Measurements from ENCODE around the gene ANKRD16. TPM values are rescaled to one million over a fixed set of nuclear protein-coding genes. Genes with fewer than 3 reads are reported as not detected.
"Not testable (repeated sequence)": the region's sequence is repeated elsewhere in the genome, so short reads cannot be mapped to it uniquely, and the experiment has no call there.

The ANKRD16 gene
- total RNA-seq, 1 donor from 2014 or later = 8.2 TPM

DNA sequence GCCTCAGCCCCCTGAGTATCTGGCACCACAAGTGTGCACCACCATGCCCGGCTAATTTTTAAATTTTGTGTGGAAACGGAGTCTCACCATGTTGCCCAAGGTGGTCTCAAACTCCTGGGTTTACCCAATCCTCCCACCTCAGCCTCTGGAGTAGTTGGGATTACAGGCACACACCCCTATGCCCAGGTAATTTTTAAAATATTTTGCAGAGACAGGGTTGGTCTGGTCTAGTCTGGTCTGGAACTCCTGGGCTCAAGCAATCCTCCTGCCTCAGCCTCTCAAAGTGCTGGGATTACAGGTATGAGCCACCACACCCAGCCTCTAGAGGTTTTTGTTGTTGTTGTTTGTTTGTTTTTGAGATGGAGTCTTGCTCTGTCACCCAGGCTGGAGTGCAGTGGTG lies 53.5 kb downstream of the ANKRD16 start:
- not testable (repeated sequence) for DNase-seq (ENCODE audit: low read depth)

DNA sequence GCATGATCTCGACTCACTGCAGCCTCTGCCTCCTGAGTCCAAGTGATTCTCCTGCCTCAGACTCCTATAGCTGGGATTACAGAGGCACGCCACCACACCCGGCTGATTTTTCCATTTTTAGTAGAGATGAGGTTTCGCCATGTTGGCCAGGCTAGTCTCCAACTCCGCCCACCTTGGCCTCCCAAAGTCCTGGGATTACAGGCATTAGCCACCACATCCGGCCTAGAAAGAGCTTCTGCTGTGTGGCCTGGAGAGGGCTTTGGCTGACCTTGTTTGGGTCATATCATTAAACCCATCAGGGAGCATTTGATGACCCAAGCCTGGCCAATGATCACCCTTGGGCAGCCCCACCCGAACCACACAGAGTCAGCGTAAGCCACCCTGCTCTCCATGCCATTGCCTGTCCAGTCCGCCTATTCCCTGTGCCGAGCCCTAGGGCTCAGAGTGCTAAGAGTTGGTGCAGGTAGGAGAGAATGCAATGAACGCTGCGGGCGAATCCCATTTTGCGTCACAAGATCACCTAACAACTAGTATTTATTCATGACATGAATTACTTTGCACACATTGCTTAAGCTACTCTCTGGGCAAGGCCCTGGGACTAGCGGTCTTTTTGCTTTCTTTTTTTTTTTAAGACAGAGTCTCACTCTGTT lies 54.1 kb downstream of the ANKRD16 start:
- DNase-seq (ENCODE audit: low read depth) = no peak

DNA sequence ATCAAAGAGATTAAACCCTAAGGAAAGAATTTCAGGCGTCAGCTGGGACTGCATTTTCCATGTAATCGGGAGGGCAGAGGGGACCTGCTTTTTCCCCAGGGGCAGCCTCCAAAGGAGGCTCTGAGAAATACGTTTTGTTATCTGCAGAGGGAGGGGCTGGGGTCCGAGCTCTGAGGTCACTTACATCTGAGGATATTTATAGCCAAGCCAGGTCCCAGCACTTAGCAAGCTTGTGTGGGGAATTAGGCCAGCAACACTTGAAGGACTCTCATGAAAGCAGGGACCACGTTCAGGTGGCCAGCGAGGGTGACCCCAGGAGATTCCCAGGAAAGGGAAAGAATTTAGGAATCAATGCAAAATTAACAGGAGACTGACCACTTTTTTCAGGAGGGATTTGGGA lies 55.9 kb downstream of the ANKRD16 start:
- DNase-seq (ENCODE audit: low read depth) = no peak

DNA sequence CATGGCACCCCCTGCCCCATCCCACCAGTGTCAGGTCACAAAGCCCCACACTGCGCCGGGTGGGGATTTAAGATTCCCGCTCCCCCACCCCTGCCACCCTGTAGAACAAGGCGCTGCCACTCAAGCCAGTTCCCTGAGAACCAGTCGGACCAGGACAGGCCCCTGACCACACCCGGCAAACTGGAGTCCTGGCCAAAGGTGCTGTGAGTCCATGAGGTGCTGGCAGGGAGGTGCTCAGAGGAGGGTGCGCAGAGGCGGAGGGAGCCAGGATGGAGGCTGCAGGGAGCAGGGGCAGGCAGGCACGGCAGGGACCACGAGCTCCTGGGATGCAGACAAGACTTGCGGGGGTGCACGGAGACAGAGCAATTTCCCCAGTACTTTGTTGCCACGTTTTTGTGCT lies 56.7 kb downstream of the ANKRD16 start:
- DNase-seq (ENCODE audit: low read depth) = no peak

DNA sequence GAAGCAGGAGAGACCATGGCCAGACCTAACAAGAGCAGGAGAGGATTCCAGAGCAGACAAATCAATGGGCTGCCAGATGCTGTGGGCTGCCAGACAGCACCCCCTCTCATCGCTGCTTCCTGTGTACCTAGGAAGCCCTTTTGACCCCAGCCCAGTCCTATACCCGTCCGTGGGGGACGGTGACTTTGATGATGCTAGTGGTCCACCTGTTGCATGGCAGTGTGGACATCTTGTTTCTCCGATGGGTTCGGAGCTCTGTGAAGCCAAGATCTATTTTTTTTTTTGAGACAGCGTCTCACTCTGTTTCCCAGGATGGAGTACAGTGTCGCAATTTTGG lies 58.3 kb downstream of the ANKRD16 start:
- no peak for DNase-seq (ENCODE audit: low read depth)

DNA sequence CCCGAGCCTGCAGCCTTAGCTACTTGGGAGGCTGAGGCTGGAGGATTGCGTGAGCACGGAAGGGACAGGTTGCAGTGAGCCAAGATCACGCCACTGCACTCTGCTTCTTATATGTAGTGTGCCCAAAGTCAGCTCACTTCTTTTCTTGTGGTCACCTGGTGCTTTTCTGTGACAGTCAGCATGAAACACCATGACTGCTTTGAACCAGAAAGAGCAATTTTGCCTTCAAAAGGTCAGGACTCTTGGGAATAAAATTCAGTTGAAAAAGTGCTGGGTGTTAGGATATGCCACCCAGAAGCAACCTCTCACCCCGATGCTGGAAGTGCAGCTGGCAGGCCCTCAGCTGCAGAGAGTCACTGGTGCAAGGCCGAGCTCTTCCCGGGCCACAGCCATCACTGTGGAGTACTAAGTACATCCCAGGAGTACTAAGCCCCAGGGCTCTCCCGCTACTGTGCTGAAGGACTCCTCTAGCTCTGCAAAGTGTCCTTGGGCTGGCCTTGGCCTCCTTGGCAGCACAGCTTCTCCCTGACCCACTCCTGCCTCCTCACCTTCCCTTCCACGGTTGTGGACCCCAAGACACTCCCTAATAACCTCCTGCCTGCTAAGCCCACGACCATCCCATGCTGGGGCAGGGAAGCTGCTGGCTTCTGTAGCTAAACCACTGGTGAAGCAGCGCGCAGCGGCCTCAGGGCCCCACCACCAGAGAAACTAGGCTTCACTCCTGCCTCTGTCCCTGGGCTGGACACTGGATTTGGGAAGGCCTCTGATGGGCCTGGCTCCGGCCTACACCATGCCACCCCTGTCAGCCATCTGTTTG lies 58.9 kb downstream of the ANKRD16 start:
- DNase-seq (ENCODE audit: low read depth) = no peak

DNA sequence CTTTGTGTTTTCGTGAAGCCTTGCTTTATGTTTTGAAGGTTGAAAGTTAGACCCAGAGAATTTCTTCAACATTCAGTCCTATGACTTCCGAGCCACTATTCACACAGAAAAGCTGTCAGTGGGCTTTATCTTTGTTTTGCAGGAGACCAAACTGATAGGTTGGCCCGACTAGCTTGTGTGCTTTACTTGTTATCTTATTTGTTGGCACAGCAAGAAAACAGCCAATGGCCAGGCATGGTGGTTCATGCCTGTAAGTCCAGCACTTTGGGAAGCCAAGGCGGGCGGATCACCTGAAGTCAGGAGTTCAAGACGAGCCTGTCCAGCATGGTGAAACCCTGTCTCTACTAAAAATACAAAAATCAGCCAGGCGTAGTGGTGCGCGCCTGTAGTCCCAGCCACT lies 60.4 kb downstream of the ANKRD16 start:
- DNase-seq (ENCODE audit: low read depth) = no peak

DNA sequence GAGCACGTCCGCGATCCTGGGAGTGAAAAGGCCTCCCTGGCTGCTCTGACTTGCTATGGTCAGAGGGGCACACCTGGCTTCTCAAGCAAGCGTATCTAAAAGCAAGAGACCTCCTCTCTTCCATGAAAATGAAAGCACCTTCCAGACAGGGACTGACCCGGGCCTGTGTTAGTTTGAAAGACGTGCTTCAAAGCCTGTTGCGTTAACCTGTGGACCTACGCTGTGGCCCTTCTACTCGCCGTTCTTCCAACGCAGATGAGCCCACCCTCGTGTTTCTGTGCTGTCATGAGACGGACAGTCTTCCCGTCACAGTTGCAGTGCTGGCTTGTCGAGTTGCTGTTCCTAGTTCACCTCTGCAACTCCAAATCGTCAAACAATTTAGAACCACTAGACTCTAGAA lies 61.0 kb downstream of the ANKRD16 start:
- DNase-seq (ENCODE audit: low read depth) = no peak

DNA sequence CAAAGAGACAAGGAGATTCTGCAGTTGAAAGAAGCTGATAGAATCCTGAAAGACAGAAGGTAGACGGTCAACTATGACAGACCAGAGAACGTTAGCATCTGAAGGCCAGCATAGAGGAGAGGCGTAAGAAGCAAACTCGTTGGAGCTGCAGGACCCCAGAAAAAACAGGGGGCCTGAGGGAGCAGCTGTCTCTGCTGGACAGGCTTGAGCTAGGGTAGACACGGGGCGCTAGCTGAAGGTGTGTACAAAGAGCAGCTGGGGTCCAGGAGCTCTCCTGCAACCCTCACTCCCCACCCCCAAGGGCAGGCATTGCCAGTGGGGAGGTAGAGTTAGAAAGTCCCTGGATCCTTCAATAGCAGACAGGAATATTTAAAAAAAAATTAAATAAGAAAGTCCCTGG lies 61.9 kb downstream of the ANKRD16 start:
- no peak for DNase-seq (ENCODE audit: low read depth)

DNA sequence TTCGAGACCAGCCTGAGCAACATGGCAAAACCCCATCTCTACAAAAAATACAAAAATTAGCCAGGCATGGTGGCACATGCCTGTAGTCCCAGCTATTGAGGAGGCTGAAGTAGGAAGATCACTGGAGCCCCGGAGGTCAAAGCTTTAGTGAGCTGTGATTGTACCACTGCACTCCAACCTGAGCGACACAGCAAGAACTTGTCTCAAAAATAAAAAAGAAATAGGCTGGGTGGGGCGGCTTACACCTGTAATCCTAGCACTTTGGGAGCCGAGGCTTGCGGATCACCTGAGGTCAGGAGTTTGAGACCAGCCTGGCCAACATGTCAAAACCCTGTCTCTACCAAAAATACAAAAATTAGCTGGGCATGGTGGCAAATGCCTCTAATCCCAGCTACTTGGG lies 63.2 kb downstream of the ANKRD16 start:
- not testable (repeated sequence) for DNase-seq (ENCODE audit: low read depth)

DNA sequence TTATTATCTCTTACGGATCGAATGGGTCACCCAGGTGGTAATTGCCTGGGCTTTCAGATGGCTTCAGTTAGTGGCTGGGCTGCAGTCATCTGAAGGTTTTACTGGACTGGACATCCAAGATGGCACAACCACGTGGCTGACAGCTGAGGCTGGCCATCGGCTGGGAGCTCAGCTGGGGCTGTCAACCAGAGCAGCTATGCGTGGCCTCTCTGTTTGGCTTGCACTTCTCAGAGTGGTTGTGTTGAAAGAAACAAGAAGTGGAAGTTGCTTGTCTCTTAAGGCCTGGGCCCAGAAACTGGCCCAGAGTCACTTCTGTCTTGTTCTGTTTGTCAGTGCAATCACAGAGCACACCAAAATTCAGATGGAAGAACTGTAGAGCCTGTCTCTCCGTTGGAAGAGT lies 70.8 kb downstream of the ANKRD16 start:
- DNase-seq (ENCODE audit: low read depth) = no peak

DNA sequence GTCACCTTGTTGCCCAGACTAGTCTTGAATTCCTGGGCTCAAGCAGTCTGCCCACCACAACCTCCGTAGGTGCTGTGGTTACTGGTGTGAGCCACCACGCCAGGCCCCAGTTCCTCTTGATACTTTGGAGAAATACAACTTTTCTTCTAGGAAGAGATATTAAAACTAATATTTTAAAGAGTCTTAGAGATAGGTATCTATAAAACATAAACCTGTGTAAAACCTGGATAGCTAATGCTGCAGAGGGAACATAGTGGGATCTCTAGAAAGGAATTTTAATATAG lies 71.7 kb downstream of the ANKRD16 start:
- no peak for DNase-seq (ENCODE audit: low read depth)

DNA sequence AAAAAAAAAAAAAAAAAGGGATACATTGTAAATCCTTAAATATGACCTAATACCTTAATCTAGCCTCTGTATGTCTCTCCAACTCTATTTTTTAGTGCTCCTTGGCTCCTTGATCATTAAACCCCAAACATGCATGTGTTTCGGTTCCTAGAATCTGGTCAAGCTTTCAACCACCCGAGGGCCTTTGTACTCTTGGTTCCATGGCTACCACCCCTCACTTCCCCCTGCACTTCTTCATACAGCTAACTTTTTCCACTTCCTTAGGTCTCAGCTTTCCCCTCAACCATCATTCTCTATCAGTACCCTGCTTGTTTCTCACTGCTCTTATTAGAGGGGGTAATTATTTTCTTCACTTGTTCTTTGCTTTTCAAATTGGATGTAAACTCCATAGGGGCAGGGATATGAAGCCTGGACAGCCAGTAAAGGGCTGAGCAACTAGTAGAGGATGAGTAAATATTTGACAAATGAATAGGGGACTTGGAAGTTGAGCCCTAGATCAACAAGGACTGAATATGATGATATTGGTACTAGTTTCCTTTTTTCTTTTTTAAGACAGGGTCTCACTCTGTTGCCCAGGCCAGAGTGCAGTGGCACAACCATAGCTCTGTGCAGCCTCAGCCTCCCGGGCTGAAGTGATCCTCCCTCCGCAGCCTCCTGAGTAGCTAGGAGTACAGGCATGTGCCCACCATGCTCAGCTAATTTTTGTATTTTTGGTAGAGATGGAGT lies 72.2 kb downstream of the ANKRD16 start:
- DNase-seq (ENCODE audit: low read depth) = no peak

DNA sequence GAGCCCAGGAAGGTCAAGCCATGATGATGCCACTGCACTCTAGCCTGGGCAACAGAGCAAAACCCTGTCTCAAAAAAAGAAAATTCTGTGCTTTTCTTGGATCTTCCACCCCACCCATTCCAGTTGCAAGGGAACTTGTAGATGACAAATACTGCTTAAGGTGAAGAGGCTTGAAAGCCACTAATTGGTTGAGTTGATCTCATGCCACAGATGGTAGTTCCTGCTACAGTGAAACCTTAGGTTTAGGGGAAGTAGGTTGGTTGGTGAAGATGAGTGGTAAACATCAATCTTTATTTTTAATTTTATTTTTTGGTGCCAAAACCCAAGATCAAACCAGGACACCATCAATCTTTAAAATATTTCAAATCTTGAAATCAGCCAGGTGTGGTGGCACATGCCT lies 73.5 kb downstream of the ANKRD16 start:
- DNase-seq (ENCODE audit: low read depth) = no peak

DNA sequence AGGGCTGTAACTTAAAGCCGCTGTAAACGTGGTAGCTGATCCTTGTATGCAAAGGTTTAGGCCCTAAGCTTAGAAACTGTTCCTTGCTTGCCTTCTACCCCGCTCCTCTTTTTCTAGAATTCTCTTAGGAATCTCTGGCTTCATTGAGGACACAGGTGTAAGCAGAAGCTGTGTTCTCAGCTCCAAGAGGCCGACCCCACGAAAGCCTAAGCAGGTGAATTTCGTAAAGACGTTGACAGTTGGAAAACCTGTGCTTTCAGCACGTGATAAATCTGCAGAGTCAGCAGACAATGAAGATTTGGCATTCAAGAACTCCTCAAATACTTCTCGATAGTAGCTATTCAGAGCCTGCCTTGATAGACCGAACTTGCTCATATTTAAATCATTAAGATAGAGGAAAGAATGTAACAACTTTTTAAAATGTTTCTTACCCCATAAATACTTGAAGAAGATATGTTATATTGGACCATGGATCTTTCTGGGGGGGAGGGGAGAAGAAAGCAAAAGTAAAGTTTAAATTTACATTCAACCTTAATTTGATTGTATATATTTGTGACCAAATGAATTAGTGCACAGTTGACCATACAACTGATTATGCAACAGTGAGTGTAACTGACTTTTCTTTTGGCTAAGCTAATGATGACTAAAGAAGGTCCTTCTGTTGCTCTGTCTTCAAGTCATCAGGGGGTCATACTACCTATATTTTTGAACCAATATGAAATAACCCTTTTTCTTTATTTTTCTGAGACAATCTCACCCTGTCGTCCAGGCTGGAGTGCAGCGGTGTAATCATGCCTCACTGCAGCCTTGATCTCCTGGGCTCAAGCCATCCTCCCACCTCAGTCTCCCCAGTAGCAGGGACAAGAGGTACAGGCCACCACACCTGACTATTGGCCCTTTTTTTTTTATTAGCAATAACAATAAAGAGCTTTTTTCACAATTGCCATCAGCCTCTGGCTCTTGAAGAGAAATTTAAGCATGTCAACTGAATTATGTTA lies 75.3 kb downstream of the ANKRD16 start:
- DNase-seq (ENCODE audit: low read depth) = peak; percentile 26

DNA sequence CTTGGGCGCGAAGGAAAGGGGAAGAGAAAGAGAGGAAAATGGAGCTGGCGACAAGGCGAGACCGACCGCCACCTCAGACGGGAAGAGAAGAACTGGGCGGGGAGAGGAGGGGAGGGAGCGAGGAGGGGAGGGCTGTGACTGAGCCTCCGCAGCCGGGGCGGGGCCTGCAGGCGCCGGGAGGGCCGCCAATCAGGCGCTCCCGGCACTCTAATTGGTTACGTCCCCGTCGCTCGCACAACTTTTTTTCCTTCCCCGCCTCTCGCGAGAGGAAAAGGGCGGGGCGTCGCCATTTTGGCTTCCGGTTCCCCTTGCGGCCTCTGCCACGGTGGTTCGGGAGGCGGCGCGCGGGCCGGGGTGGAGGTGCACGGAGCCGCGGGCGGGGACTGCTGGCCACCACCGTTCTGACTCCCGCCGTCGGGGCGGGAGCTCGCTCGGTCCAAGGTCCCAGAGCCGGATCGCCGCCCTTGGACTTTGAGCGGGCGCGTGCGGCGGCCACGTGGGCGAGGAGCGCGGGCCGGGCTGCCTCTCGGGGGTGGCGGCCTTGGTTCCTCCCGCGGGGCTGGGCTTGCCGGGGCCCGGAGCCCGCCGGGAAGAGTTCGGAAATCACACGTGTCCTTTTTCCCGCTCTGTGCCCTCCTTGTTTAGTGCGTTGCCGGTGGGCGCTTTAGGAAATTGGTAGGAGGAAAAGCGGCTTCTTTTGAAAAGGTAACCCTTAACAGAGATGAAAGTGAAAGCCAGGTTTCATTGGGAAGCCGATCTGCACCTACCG lies 76.2 kb downstream of the ANKRD16 start, which contains the start of gene GDI2:
GDI2 (minus strand) TSS at position 94 of the 769 bp plus-strand sequence. CDS start 176 bp downstream, outside the sequence.
- peak; percentile 83 for DNase-seq (ENCODE audit: low read depth)

DNA sequence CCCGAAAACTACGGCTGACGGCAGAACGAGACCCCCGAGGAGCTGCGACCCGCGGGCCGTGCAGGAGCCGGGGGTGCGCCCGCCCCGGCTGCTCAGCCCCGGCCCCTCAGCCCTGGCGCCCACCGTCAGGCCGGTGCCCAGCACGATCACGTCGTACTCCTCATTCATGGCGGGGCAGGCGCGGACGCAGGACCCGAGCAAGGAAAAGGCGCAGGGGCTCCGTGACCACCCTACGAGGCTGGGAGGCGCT lies 76.7 kb downstream of the ANKRD16 start:
- DNase-seq (ENCODE audit: low read depth) = no peak

DNA sequence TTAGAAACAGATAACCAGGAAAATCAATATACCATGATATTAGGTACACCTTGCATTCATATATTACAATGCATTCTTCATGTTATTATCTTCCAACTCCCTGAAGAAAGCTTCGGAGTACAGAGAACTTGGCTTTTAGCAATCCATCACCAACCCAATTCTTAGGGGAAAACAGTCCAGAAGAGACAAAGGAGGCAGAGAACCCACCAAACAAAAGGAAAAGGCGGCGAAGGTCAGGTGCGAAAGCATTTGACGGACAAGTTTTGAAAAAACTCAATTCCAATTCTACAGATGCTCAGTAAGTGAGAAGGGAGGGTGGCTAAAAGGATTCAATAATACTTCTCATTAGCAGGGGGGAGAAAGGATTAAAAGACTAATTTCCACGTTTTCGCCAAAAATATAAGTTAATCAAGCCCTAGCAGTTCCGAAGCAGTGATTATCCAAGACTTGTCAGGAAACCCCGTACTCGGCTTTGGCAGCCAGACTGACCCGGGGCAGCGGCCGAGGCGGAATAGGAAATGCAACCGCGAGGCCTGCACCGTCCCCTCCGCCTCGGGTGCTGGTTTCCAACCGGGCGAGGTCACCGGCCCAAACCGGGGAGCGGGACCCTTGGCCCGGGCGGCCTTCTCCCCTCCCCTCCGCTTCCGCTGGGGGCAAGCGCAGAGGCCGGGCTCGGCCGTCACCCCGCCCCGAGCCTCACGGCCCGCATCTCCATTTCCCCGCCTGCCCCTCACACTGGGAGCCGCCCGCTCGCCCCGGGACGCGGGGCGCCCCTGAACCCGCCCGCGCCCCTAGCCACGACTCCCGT lies 77.2 kb downstream of the ANKRD16 start:
- no peak for DNase-seq (ENCODE audit: low read depth)

Measured in renal cortical epithelial cell (primary cell).